MG63 (cell line): ENCODE results near the gene C5AR1. TPM values are rescaled to one million over a fixed set of nuclear protein-coding genes. Genes with fewer than 3 reads are reported as not detected.
"Not testable (repeated sequence)": the region's sequence is repeated elsewhere in the genome, so short reads cannot be mapped to it uniquely, and the experiment has no call there.

Experiments
- DNase-seq: peaks from one replicate; pipeline ENCODE4 v3.0.0-alpha.2; 2020
- H3K27me3 ChIP-seq: fragments of 250-450 bp; sonication (Bioruptor Pico); 2 replicates; pipeline ENCODE4 v1.5.1; 2020; ENCODE audit warnings: mild to moderate bottlenecking, moderate library complexity
- H3K36me3 ChIP-seq: fragments of 250-450 bp; sonication (Bioruptor Pico); 2 replicates; pipeline ENCODE4 v1.5.1; 2020; ENCODE audit warnings: mild to moderate bottlenecking, moderate library complexity
- H3K4me3 ChIP-seq: fragments of 250-450 bp; sonication (Bioruptor Pico); 2 replicates; pipeline ENCODE4 v1.5.1; 2020; ENCODE audit warnings: mild to moderate bottlenecking, moderate library complexity
- H3K9me3 ChIP-seq: fragments of 250-450 bp; sonication (Bioruptor Pico); 2 replicates; pipeline ENCODE4 v1.5.1; 2020; ENCODE audit warnings: mild to moderate bottlenecking, moderate library complexity
- total RNA-seq: library from RNA; depleted of rRNA; stranded (reverse); fragments of >200 nt; shearing (Covaris generic); gene quantifications from 2 replicates; pipeline ENCODE4 v1.2.3, GENCODE V29; 2014; ENCODE audit warnings: low replicate concordance; rRNA removed

Gene C5AR1
- total RNA-seq, result not detected in 2 replicates

GRCh38 chr19:47309608-47310007 lies at the start of gene C5AR1:
TSS of gene C5AR1 (plus strand) at chr19:47309861. CDS start at chr19:47309896, 35 bp downstream.
- no peak for DNase-seq
- Histone ChIP-seq H3K9me3 (no peaks in the 10 kb centered on the region; the same call in 1 of the 2 replicates), H3K4me3 (no peak within 1 kb of the TSS), H3K27me3 (no peaks in the 10 kb centered on the region), H3K36me3 (no peaks in the 10 kb centered on the region)

- H3K4me3 ChIP-seq, result no peak overlapping the region
- DNase-seq, result no peak
- H3K27me3 ChIP-seq, result no peaks in the 10 kb centered on the region
- no peaks in the 10 kb centered on the region for H3K9me3 ChIP-seq
- H3K36me3 ChIP-seq, result peaks cover 63% of the 10 kb centered on the region
These were observed 49.2 kb upstream of the C5AR1 start for GRCh38 chr19:47260476-47260875.

- not testable (repeated sequence) for DNase-seq, H3K9me3 ChIP-seq, H3K27me3 ChIP-seq, H3K4me3 ChIP-seq
- H3K36me3 ChIP-seq, result peaks cover 75% of the 10 kb centered on the region
These were observed 47.5 kb upstream of the C5AR1 start for GRCh38 chr19:47261946-47262793.

- H3K36me3 ChIP-seq, result peaks cover 75% of the 10 kb centered on the region
These were observed 45.0 kb upstream of the C5AR1 start for GRCh38 chr19:47264629-47265028.

GRCh38 chr19:47266401-47266941 lies 43.2 kb upstream of the C5AR1 start:
- Histone ChIP-seq H3K27me3 (no peaks in the 10 kb centered on the region), H3K9me3 (no peaks in the 10 kb centered on the region), H3K4me3 (no peak overlapping the region), H3K36me3 (peaks cover 62% of the 10 kb centered on the region)
- no peak for DNase-seq

More at GRCh38 chr19:47264629-47265028, 45.0 kb upstream of the C5AR1 start:
- no peak for DNase-seq
- H3K27me3 ChIP-seq, result no peaks in the 10 kb centered on the region
- H3K9me3 ChIP-seq, result no peaks in the 10 kb centered on the region
- no peak overlapping the region for H3K4me3 ChIP-seq

- no peaks in the 10 kb centered on the region for H3K27me3 ChIP-seq
- no peak overlapping the region for H3K4me3 ChIP-seq
- peaks cover 56% of the 10 kb centered on the region for H3K36me3 ChIP-seq
- no peak for DNase-seq
- H3K9me3 ChIP-seq, result no peaks in the 10 kb centered on the region
These were observed 42.3 kb upstream of the C5AR1 start for GRCh38 chr19:47267350-47267759.

GRCh38 chr19:47268028-47268427 lies 41.6 kb upstream of the C5AR1 start:
- no peak overlapping the region for H3K4me3 ChIP-seq
- peaks cover 51% of the 10 kb centered on the region for H3K36me3 ChIP-seq
- no peaks in the 10 kb centered on the region for H3K27me3 ChIP-seq
- H3K9me3 ChIP-seq, result no peaks in the 10 kb centered on the region
- no peak for DNase-seq

- DNase-seq, result no peak
- Histone ChIP-seq H3K9me3 (no peaks in the 10 kb centered on the region), H3K4me3 (no peak overlapping the region), H3K36me3 (peaks cover 37% of the 10 kb centered on the region), H3K27me3 (no peaks in the 10 kb centered on the region)
These were observed 40.1 kb upstream of the C5AR1 start for GRCh38 chr19:47269596-47269995.

GRCh38 chr19:47270408-47270807 lies 39.3 kb upstream of the C5AR1 start:
- H3K9me3 ChIP-seq, result no peaks in the 10 kb centered on the region
- H3K36me3 ChIP-seq, result peaks cover 32% of the 10 kb centered on the region
- H3K27me3 ChIP-seq, result no peaks in the 10 kb centered on the region
- DNase-seq, result no peak
- H3K4me3 ChIP-seq, result no peak overlapping the region

GRCh38 chr19:47271949-47272348 lies 37.7 kb upstream of the C5AR1 start:
- no peak overlapping the region for H3K4me3 ChIP-seq
- H3K36me3 ChIP-seq, result peaks cover 22% of the 10 kb centered on the region
- no peaks in the 10 kb centered on the region for H3K9me3 ChIP-seq
- DNase-seq, result no peak
- no peaks in the 10 kb centered on the region for H3K27me3 ChIP-seq

- Histone ChIP-seq H3K4me3 (peak overlapping the region; percentile 59), H3K9me3 (no peaks in the 10 kb centered on the region)
- DNase-seq, result no peak
These were observed 37.0 kb upstream of the C5AR1 start for GRCh38 chr19:47272448-47273312.

GRCh38 chr19:47273313-47274070 lies 36.2 kb upstream of the C5AR1 start:
- peak overlapping the region; percentile 59 for H3K4me3 ChIP-seq
- no peaks in the 10 kb centered on the region for H3K27me3 ChIP-seq
- peaks cover 8% of the 10 kb centered on the region for H3K36me3 ChIP-seq
- peak; percentile 95 for DNase-seq
- no peaks in the 10 kb centered on the region for H3K9me3 ChIP-seq

More at GRCh38 chr19:47272448-47273312, 37.0 kb upstream of the C5AR1 start:
- Histone ChIP-seq H3K36me3 (peaks cover 16% of the 10 kb centered on the region), H3K27me3 (no peaks in the 10 kb centered on the region)

GRCh38 chr19:47274071-47274890 lies 35.4 kb upstream of the C5AR1 start, which contains the start of gene INAFM1:
TSS of gene INAFM1 (plus strand) at chr19:47274885. CDS start at chr19:47274920, 35 bp downstream.
- H3K27me3 ChIP-seq, result no peaks in the 10 kb centered on the region
- peak; percentile 95 for DNase-seq
- H3K36me3 ChIP-seq, result peaks cover 10% of the 10 kb centered on the region
- peak within 1 kb of the TSS; percentile 59 for H3K4me3 ChIP-seq
- H3K9me3 ChIP-seq, result no peaks in the 10 kb centered on the region

GRCh38 chr19:47274891-47275761 lies 34.5 kb upstream of the C5AR1 start:
- Histone ChIP-seq H3K4me3 (peak overlapping the region; percentile 32), H3K27me3 (no peaks in the 10 kb centered on the region), H3K36me3 (peaks cover 7% of the 10 kb centered on the region), H3K9me3 (no peaks in the 10 kb centered on the region)
- DNase-seq, result no peak
